Liver (tissue), 3 donors: ENCODE results near the gene HTD2.

Source experiments
- CTCF ChIP-seq: fragments of 150-350 bp; IDR thresholded peaks from 2 replicates; pipeline ENCODE4 v1.5.1; 2017; ENCODE audit warnings: improper control_type of control experiment, low read depth, low read length; ENCODE audit not compliant: missing input control
- JUND ChIP-seq, 2 donors: IDR thresholded peaks; 2 replicates each; pipeline ENCODE4 v1.6.1; 2016; ENCODE audit warnings: antibody characterized with exemption in 2 of 2
- MAX ChIP-seq: IDR thresholded peaks from 2 replicates; pipeline ENCODE4 v1.6.1; 2016; ENCODE audit warnings: antibody characterized with exemption
- TAF1 ChIP-seq: conservative IDR thresholded peaks from 2 replicates; pipeline ENCODE4 v1.6.1; 2016; ENCODE audit warnings: antibody characterized with exemption, mild to moderate bottlenecking
- donor health status: healthy.
- donor health status: healthy.

GRCh38 chr3:58325525-58325992 is 19.2 kb downstream of the HTD2 start:
- TF ChIP-seq CTCF (no peak), TAF1 (no peak), JUND (IDR thresholded peaks at IDR 0.05) (no peak), MAX (no peak)
